Measurements from ENCODE around the gene GTF3C1.

The GTF3C1 gene

GRCh38 chr16:27583634-27584033, 33.9 kb upstream of the GTF3C1 start:
- Histone ChIP-seq H3K27me3 (ENCODE audit: low read depth, low read length) (no peaks in the 10 kb centered on the region), H4K20me1 (ENCODE audit: insufficient read depth, low read length) (no peaks in the 10 kb centered on the region), H3K79me2 (ENCODE audit: low read length) (no peaks in the 10 kb centered on the region), H3K9me3 (ENCODE audit: insufficient read depth, low read length) (no peaks in the 10 kb centered on the region), H3K4me1 (ENCODE audit: low read length) (peaks cover 6% of the 10 kb centered on the region), H3K4me2 (ENCODE audit: low read length) (no peak overlapping the region), H3K4me3 (ENCODE audit: low read length) (no peak overlapping the region), H3K36me3 (replicated peaks; ENCODE audit: low read depth, low read length) (no peaks in the 10 kb centered on the region), H3K9ac (ENCODE audit: low read length) (no peak overlapping the region), H2AFZ (ENCODE audit: low read depth, low read length) (no peak overlapping the region), H3K27ac (ENCODE audit: low read length) (no peak overlapping the region)
- TF ChIP-seq, protein P1, sequence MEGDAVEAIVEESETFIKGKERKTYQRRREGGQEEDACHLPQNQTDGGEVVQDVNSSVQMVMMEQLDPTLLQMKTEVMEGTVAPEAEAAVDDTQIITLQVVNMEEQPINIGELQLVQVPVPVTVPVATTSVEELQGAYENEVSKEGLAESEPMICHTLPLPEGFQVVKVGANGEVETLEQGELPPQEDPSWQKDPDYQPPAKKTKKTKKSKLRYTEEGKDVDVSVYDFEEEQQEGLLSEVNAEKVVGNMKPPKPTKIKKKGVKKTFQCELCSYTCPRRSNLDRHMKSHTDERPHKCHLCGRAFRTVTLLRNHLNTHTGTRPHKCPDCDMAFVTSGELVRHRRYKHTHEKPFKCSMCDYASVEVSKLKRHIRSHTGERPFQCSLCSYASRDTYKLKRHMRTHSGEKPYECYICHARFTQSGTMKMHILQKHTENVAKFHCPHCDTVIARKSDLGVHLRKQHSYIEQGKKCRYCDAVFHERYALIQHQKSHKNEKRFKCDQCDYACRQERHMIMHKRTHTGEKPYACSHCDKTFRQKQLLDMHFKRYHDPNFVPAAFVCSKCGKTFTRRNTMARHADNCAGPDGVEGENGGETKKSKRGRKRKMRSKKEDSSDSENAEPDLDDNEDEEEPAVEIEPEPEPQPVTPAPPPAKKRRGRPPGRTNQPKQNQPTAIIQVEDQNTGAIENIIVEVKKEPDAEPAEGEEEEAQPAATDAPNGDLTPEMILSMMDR (IDR thresholded peaks at IDR 0.05; ENCODE audit: low read depth, low read length) = no peak
- no peak for TF ChIP-seq EZH2phosphoT487 (IDR thresholded peaks at IDR 0.05; ENCODE audit: low read depth)

- TF ChIP-seq, protein P1 (IDR thresholded peaks at IDR 0.05; ENCODE audit: low read depth, low read length) = no peak
- no peak for TF ChIP-seq EZH2phosphoT487 (IDR thresholded peaks at IDR 0.05; ENCODE audit: low read depth)
- Histone ChIP-seq H3K36me3 (replicated peaks; ENCODE audit: low read depth, low read length) (no peaks in the 10 kb centered on the region), H3K27ac (ENCODE audit: low read length) (no peak overlapping the region), H3K79me2 (ENCODE audit: low read length) (no peaks in the 10 kb centered on the region), H3K4me1 (ENCODE audit: low read length) (peaks cover 9% of the 10 kb centered on the region), H2AFZ (ENCODE audit: low read depth, low read length) (no peak overlapping the region), H3K4me2 (ENCODE audit: low read length) (no peak overlapping the region), H3K9ac (ENCODE audit: low read length) (no peak overlapping the region), H3K27me3 (ENCODE audit: low read depth, low read length) (no peaks in the 10 kb centered on the region), H3K4me3 (ENCODE audit: low read length) (no peak overlapping the region), H4K20me1 (ENCODE audit: insufficient read depth, low read length) (no peaks in the 10 kb centered on the region), H3K9me3 (ENCODE audit: insufficient read depth, low read length) (no peaks in the 10 kb centered on the region)
These were observed 33.2 kb upstream of the GTF3C1 start for GRCh38 chr16:27582883-27583282.

GRCh38 chr16:27579087-27579980, 29.6 kb upstream of the GTF3C1 start:
- Histone ChIP-seq H3K27ac (ENCODE audit: low read length) (no peak overlapping the region), H3K4me2 (ENCODE audit: low read length) (no peak overlapping the region)

GRCh38 chr16:27576729-27577128, 27.0 kb upstream of the GTF3C1 start:
- no peaks in the 10 kb centered on the region for H3K9me3 ChIP-seq (ENCODE audit: insufficient read depth, low read length)
- TF ChIP-seq, protein P1 (IDR thresholded peaks at IDR 0.05; ENCODE audit: low read depth, low read length) = no peak
- no peak for TF ChIP-seq EZH2phosphoT487 (IDR thresholded peaks at IDR 0.05; ENCODE audit: low read depth)
- H4K20me1 ChIP-seq (ENCODE audit: insufficient read depth, low read length) = no peaks in the 10 kb centered on the region
- no peak overlapping the region for H3K27ac ChIP-seq (ENCODE audit: low read length)
- no peak overlapping the region for H3K9ac ChIP-seq (ENCODE audit: low read length)
- H3K36me3 ChIP-seq (replicated peaks; ENCODE audit: low read depth, low read length) = no peaks in the 10 kb centered on the region
- no peak overlapping the region for H3K4me3 ChIP-seq (ENCODE audit: low read length)
- H2AFZ ChIP-seq (ENCODE audit: low read depth, low read length) = no peak overlapping the region
- H3K79me2 ChIP-seq (ENCODE audit: low read length) = no peaks in the 10 kb centered on the region
- no peak overlapping the region for H3K4me2 ChIP-seq (ENCODE audit: low read length)
- peaks cover 9% of the 10 kb centered on the region for H3K4me1 ChIP-seq (ENCODE audit: low read length)
- H3K27me3 ChIP-seq (ENCODE audit: low read depth, low read length) = no peaks in the 10 kb centered on the region

More at GRCh38 chr16:27579087-27579980, 29.6 kb upstream of the GTF3C1 start:
- TF ChIP-seq EZH2phosphoT487 (IDR thresholded peaks at IDR 0.05; ENCODE audit: low read depth) = no peak
- TF ChIP-seq, protein P1 (IDR thresholded peaks at IDR 0.05; ENCODE audit: low read depth, low read length) = no peak
- H3K79me2 ChIP-seq (ENCODE audit: low read length) = no peaks in the 10 kb centered on the region
- H2AFZ ChIP-seq (ENCODE audit: low read depth, low read length) = no peak overlapping the region
- H3K9ac ChIP-seq (ENCODE audit: low read length) = no peak overlapping the region
- H3K4me3 ChIP-seq (ENCODE audit: low read length) = no peak overlapping the region
- H3K9me3 ChIP-seq (ENCODE audit: insufficient read depth, low read length) = no peaks in the 10 kb centered on the region
- H3K36me3 ChIP-seq (replicated peaks; ENCODE audit: low read depth, low read length) = no peaks in the 10 kb centered on the region
- H4K20me1 ChIP-seq (ENCODE audit: insufficient read depth, low read length) = no peaks in the 10 kb centered on the region
- no peaks in the 10 kb centered on the region for H3K27me3 ChIP-seq (ENCODE audit: low read depth, low read length)
- H3K4me1 ChIP-seq (ENCODE audit: low read length) = peaks cover 9% of the 10 kb centered on the region

Data from OCI-LY3 (cell line).